ENCODE results near the gene PMS1.

DNA sequence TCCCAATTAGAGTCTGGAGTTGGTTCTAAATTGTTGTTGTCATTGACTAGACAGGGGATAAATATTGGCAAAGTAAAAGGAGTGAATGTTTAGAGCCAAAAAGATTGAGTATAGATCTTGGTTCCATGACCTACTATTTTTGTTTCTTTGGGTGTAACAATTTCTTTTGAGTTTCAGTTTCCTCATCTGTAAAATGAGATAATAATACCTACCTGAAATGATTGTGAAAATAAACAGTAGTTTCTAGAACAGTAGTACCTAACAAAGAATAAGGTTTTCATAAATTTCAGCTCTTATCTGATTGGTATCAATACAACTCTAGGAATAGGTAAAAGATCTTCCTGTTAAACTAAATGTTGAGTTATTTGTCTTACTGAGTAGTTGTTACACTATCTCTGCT lies 56.8 kb downstream of the PMS1 start:
- TF ChIP-seq, protein P1, sequence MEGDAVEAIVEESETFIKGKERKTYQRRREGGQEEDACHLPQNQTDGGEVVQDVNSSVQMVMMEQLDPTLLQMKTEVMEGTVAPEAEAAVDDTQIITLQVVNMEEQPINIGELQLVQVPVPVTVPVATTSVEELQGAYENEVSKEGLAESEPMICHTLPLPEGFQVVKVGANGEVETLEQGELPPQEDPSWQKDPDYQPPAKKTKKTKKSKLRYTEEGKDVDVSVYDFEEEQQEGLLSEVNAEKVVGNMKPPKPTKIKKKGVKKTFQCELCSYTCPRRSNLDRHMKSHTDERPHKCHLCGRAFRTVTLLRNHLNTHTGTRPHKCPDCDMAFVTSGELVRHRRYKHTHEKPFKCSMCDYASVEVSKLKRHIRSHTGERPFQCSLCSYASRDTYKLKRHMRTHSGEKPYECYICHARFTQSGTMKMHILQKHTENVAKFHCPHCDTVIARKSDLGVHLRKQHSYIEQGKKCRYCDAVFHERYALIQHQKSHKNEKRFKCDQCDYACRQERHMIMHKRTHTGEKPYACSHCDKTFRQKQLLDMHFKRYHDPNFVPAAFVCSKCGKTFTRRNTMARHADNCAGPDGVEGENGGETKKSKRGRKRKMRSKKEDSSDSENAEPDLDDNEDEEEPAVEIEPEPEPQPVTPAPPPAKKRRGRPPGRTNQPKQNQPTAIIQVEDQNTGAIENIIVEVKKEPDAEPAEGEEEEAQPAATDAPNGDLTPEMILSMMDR (IDR thresholded peaks at IDR 0.05): no peak
- TF ChIP-seq EZH2 (IDR thresholded peaks at IDR 0.05; ENCODE audit: borderline replicate concordance, insufficient read depth, low read depth, low read length, poor library complexity, severe bottlenecking): no peak
